ENCODE measurements around the gene RAPGEF5. TPM values are rescaled to one million over a fixed set of nuclear protein-coding genes. Genes with fewer than 3 reads are reported as not detected.

RAPGEF5 gene
- total RNA-seq, 1 experiment from 2014 or later, result 16.4 TPM

- H2AFZ ChIP-seq, result no peak overlapping the region
- no peaks in the 10 kb centered on the region for H4K20me1 ChIP-seq (ENCODE audit: insufficient read depth)
- ChIA-PET CTCF (no interaction called here), POLR2A (ENCODE audit: unreplicated experiment) (no interaction called here)
- H3K36me3 ChIP-seq (ENCODE audit: low read depth), result no peaks in the 10 kb centered on the region; the same call in 1 of the 2 replicates
- DNase-seq, result no peak
- H3K27ac ChIP-seq, result no peak overlapping the region
- intact Hi-C loops (cut with micrococcal nuclease; ENCODE audit: unreplicated experiment), result no loop called here
- TF ChIP-seq EZH2 (IDR thresholded peaks at IDR 0.05; ENCODE audit: low read depth) (no peak), CTCF (conservative IDR thresholded peaks at IDR 0.05) (no peak)
- H3K4me1 ChIP-seq (replicated peaks; ENCODE audit: insufficient read depth), result no peaks in the 10 kb centered on the region
- no TSS peak for BruUV-seq (replicated peaks)
- H3K4me3 ChIP-seq, result no peak overlapping the region
- H3K9me3 ChIP-seq (ENCODE audit: insufficient read depth, low read depth), result no peaks in the 10 kb centered on the region
- H3K27me3 ChIP-seq (ENCODE audit: insufficient read depth, low read depth), result no peaks in the 10 kb centered on the region
- no peaks in the 10 kb centered on the region for H3F3A ChIP-seq (ENCODE audit: insufficient read depth, low read depth)
- H3K9me2 ChIP-seq (ENCODE audit: insufficient read depth), result no peaks in the 10 kb centered on the region
- H3K4me2 ChIP-seq, result no peak overlapping the region
- no peaks in the 10 kb centered on the region for H3K79me2 ChIP-seq (ENCODE audit: low read depth)
Measured at GRCh38 chr7:22287412-22287811, 69.5 kb downstream of the RAPGEF5 start.

GRCh38 chr7:22286436-22286835 is 70.5 kb downstream of the RAPGEF5 start:
- no peak for DNase-seq
- ChIA-PET CTCF (no interaction called here), POLR2A (ENCODE audit: unreplicated experiment) (no interaction called here)
- TF ChIP-seq CTCF (conservative IDR thresholded peaks at IDR 0.05) (no peak), EZH2 (IDR thresholded peaks at IDR 0.05; ENCODE audit: low read depth) (no peak)
- intact Hi-C loops (cut with micrococcal nuclease; ENCODE audit: unreplicated experiment), result no loop called here
- no peak overlapping the region for H3K4me3 ChIP-seq
- no peaks in the 10 kb centered on the region for H3F3A ChIP-seq (ENCODE audit: insufficient read depth, low read depth)
- H3K27ac ChIP-seq, result no peak overlapping the region
- H3K79me2 ChIP-seq (ENCODE audit: low read depth), result no peaks in the 10 kb centered on the region
- H4K20me1 ChIP-seq (ENCODE audit: insufficient read depth), result no peaks in the 10 kb centered on the region
- H3K36me3 ChIP-seq (ENCODE audit: low read depth), result no peaks in the 10 kb centered on the region; the same call in 1 of the 2 replicates
- BruUV-seq (replicated peaks), result no TSS peak
- H3K9me3 ChIP-seq (ENCODE audit: insufficient read depth, low read depth), result no peaks in the 10 kb centered on the region
- no peak overlapping the region for H2AFZ ChIP-seq
- no peaks in the 10 kb centered on the region for H3K9me2 ChIP-seq (ENCODE audit: insufficient read depth)
- no peaks in the 10 kb centered on the region for H3K4me1 ChIP-seq (replicated peaks; ENCODE audit: insufficient read depth)
- no peaks in the 10 kb centered on the region for H3K27me3 ChIP-seq (ENCODE audit: insufficient read depth, low read depth)
- no peak overlapping the region for H3K4me2 ChIP-seq

GRCh38 chr7:22281481-22281880 is 75.5 kb downstream of the RAPGEF5 start:
- no peak overlapping the region for H3K4me3 ChIP-seq
- H3K4me1 ChIP-seq (replicated peaks; ENCODE audit: insufficient read depth), result no peaks in the 10 kb centered on the region
- no peak overlapping the region for H2AFZ ChIP-seq
- no peaks in the 10 kb centered on the region for H3K9me3 ChIP-seq (ENCODE audit: insufficient read depth, low read depth)
- DNase-seq, result no peak
- CTCF ChIA-PET, result no interaction called here
- no peaks in the 10 kb centered on the region for H3K27me3 ChIP-seq (ENCODE audit: insufficient read depth, low read depth)
- no peaks in the 10 kb centered on the region for H3K36me3 ChIP-seq (ENCODE audit: low read depth)
- H3F3A ChIP-seq (ENCODE audit: insufficient read depth, low read depth), result no peaks in the 10 kb centered on the region
- H3K9me2 ChIP-seq (ENCODE audit: insufficient read depth), result no peaks in the 10 kb centered on the region
- H3K27ac ChIP-seq, result no peak overlapping the region
- BruUV-seq (replicated peaks), result no TSS peak
- H3K79me2 ChIP-seq (ENCODE audit: low read depth), result no peaks in the 10 kb centered on the region
- H4K20me1 ChIP-seq (ENCODE audit: insufficient read depth), result no peaks in the 10 kb centered on the region
- H3K4me2 ChIP-seq, result no peak overlapping the region
- no peak for TF ChIP-seq CTCF (conservative IDR thresholded peaks at IDR 0.05)
- no peak for TF ChIP-seq EZH2 (IDR thresholded peaks at IDR 0.05; ENCODE audit: low read depth)
- intact Hi-C loops (cut with micrococcal nuclease; ENCODE audit: unreplicated experiment), result no loop called here
- POLR2A ChIA-PET (ENCODE audit: unreplicated experiment), result no interaction called here
